NCI-H2196 (cell line): ENCODE data around the gene HMGB4.

Experiments
- DNase-seq: peaks from one replicate; lab custom pipeline; 2025; ENCODE audit not compliant: unreplicated experiment; lab: John Stamatoyannopoulos, UW

The HMGB4 gene

DNA sequence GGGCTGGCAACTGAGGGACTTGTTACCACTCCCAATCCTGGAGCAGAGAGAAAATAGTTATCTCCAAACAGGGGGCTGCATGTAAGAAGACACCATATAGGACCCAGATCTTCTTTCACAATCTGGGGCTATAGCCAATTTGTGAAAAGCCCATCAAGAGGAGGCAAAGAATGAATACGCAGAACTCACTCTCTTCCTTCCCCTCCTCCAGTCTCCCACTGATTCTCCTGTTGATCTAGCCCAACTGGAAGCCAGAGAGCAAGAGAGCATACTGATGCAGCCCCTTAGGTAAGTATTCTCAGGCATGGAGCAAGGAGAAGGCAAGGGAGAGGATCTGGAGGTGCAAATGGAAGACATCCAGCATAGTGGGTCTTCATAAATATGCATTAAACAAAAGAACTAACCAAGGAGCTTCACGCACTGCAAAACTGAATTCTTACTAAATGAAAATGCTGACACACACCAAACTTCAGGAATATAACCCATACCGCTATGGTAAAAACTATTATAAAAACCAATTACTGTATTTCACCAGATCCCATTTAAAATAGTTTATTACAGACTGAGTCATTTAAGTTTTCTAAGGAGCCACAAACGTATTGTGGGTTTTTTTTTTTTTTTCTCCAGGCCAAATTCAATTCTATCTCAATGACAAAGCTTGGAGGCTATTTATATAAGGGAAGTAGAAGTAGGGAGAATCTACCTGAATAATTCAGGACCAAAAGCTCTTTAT is 15.5 kb upstream of the HMGB4 start:
- no peak for DNase-seq

GRCh38 chr1:33849211-33849610 is 14.7 kb upstream of the HMGB4 start:
- no peak for DNase-seq

GRCh38 chr1:33850481-33850880 is 13.4 kb upstream of the HMGB4 start:
- DNase-seq: no peak

GRCh38 chr1:33852711-33853110 is 11.2 kb upstream of the HMGB4 start:
- no peak for DNase-seq

- DNase-seq: no peak
Measured at GRCh38 chr1:33853431-33853830, 10.4 kb upstream of the HMGB4 start.

GRCh38 chr1:33854091-33854490 is 9.8 kb upstream of the HMGB4 start:
- no peak for DNase-seq

DNA sequence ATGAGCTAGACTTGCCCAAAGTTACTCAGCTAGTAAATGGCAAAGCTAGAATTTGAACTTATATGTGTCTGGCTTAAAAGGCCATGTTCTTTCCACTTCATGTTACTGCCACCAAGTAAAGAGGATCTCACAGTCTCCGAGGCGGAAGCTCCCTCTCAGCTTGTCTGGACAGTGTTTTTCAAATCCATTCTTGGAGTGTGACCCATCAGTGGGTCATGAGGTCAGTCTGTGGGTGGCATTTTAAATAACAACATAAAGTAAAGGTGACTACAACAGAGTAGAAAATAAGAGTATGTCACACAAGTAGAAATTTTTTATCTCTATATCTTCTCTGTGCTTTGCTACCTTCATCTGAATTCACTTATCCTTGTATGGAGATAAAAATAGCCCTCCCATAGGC is 3.2 kb upstream of the HMGB4 start:
- no peak for DNase-seq

GRCh38 chr1:33864460-33865389 is 846 bp downstream of the HMGB4 start:
- no peak for DNase-seq

DNA sequence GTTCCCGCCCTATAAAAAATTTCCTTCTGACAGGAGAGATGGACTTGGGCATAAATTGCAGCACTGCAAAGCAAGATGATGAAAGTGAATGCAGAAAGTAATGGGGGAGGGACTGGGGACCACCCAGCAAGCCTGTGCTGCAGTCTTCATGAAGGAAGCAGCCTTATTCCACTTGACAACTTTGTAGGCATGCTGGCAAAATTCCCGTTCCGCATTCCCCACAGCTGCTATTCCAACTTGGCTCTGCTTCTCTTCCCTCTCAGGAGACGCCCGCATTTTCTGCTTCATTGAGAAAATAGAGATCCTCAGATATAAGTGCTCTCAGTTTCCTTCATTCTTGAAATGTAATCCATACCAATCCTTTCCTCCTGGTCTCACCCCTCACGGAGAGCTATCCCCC is 2.4 kb downstream of the HMGB4 start:
- DNase-seq: no peak

GRCh38 chr1:33867684-33868083 is 3.8 kb downstream of the HMGB4 start:
- no peak for DNase-seq

- DNase-seq: no peak
Measured at GRCh38 chr1:33872275-33872674, 8.4 kb downstream of the HMGB4 start.

- no peak for DNase-seq
Measured at GRCh38 chr1:33872683-33873082, 8.8 kb downstream of the HMGB4 start.

DNA sequence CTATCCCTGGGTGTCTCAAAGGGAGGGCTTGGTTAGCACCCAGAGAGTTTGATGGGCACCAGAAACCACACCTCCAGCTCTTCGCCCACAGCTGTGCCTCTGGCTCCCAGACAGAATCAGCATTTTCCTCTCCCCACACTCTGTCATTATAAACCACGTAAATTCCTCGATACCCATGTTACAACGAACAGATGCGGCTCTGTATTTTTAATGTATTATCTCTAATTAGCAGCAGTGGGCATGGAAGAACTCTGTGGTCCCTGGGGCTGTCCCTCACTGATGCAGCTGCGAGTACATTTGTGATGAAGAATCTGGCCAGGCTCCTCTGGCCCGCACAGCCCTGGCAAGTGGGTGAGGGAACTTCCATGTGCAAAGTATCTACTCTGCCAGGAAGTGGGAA is 10.8 kb downstream of the HMGB4 start:
- no peak for DNase-seq

- no peak for DNase-seq
Measured at GRCh38 chr1:33875862-33876261, 12.0 kb downstream of the HMGB4 start.

DNA sequence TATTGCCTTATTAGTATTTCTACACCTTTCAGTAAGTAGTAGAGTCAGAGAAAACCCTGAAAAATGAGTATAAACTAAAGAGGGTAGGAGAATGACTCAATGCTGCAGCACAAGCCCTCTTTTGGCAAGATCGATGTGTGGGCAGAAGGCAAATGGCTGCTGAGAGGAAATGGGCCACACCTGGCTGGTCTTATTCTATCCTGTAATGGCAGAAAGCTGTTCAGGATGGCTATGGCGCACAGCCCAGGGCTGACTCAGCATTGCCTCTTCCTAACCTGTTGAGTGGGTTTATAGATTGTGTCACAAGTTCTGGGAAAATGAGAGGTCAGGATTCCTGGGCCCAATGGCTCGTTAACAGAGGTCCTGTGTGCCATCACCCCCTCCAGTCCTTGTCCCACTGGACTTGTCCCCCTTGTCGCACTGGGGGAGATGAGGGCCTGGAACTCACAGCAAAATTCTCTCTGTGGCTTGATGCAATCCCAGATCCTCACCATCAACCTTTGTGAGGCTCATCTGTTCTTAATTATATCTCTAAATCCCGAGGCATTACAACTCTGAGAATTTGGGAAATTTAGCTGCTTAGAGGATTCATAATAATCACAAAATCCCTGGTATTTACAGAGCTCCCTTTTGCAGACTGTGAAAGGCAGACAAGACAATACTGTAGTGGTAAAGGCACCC is 13.2 kb downstream of the HMGB4 start:
- DNase-seq: no peak

DNA sequence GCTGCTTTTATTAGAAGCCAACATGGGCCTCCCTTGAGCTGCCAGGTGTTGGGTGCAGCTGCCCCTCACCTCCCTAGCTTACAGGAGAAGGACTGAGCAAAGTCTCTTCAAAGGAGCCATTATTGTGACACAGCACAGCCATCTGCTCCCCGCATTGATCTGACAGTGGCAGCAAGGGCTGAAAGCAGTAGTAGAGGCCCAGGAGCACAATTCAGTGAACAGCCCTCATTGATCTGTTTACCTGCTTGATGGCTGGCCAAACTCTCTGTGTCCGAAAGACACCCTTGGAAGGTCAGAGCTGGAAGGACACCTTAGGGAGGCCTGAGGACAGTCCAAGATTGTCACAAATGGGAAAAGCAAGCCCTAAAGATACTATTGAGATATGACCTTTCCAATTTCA is 14.5 kb downstream of the HMGB4 start:
- DNase-seq: no peak

- DNase-seq: no peak
Measured at GRCh38 chr1:33880305-33880704, 16.4 kb downstream of the HMGB4 start.

GRCh38 chr1:33886496-33886895 is 22.6 kb downstream of the HMGB4 start:
- DNase-seq: no peak

DNA sequence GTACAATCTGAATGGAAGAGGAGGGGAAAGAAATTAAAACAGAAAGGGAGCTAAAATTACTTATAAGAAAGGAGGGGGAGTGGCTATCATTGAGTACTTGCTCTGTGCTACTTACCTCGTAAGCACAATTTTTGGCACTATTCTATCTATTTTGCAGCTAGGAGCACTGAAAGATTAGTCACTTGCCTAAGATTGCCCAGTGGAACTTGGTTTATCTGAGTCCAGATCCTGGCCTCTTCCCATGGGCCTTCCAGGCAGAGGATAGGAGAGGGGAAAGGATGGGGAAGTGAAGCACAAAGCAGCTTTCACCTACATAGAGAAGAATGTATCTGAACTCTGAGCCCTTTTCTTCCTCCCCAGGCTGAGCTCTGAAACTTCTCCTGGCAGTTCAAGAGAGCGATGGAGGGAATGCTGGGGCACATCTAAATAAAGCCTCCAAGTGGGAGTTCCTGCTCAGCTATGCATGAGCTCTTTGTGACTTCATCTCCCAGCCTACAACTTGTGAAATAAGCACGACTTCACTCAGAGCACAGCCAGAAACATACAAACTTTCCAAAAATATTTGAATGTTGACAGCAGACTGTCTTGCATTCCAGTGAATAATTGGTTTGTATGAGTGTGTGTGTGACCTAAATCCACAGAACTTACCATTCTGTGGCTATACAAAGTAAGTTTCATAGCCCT is 29.4 kb downstream of the HMGB4 start:
- no peak for DNase-seq

DNA sequence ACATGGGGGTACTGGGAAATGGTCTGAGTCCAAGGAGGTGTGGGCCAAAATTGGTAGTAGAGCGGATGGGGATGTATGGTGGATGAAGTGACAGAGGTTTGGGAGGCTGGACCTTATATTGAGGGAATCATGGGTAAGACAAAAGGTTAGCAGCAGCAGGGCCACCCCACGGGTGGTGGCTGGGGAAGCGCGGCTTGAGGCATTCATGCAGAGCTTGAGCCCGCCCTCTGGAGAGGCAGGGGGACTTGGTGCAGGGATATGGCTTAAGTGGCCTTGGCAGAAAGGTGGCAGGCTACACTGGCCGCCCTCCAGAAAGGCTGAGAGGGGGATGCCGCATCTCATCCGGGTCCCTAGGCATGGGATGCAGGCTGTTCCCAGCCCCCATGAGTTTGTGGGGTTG is 31.5 kb downstream of the HMGB4 start:
- no peak for DNase-seq

DNA sequence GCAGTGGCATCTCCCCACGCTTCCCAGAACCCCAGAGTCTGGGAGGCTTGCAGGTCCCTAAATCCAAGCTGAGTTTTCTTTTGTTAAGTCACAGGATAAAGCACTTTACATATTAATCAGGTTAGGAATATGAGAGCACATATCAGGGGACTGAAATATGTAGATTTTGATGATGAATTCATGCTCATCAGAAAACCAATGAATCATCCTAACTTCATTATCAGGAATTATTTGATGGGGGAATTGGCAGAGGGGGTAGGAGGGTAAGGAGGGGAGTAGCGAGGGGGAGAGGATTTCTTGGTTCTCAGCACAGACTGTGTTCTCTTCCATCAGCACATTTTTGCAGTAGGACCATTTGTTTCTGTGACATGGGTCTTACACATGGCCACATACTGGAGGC is 32.1 kb downstream of the HMGB4 start:
- no peak for DNase-seq
